HG03139 (cell line): ENCODE data around the gene IMPACT.

ENCODE experiments used
- ATAC-seq: cut with Tn5 transposase; IDR thresholded peaks from one replicate; pipeline ENCODE4 v1.9.1; 2021; ENCODE audit not compliant: unreplicated experiment

The IMPACT gene, protein sequence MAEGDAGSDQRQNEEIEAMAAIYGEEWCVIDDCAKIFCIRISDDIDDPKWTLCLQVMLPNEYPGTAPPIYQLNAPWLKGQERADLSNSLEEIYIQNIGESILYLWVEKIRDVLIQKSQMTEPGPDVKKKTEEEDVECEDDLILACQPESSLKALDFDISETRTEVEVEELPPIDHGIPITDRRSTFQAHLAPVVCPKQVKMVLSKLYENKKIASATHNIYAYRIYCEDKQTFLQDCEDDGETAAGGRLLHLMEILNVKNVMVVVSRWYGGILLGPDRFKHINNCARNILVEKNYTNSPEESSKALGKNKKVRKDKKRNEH

GRCh38 chr18:24426398-24427294 lies at the start of gene IMPACT:
TSS of gene IMPACT (plus strand) at chr18:24426670. CDS start at chr18:24426757, 87 bp downstream.
- ATAC-seq, result peak; percentile 90

GRCh38 chr18:24378598-24378997 lies 47.9 kb upstream of the IMPACT start:
- ATAC-seq, result no peak

- ATAC-seq, result no peak
Observed at GRCh38 chr18:24380163-24380747, 46.2 kb upstream of the IMPACT start.

DNA sequence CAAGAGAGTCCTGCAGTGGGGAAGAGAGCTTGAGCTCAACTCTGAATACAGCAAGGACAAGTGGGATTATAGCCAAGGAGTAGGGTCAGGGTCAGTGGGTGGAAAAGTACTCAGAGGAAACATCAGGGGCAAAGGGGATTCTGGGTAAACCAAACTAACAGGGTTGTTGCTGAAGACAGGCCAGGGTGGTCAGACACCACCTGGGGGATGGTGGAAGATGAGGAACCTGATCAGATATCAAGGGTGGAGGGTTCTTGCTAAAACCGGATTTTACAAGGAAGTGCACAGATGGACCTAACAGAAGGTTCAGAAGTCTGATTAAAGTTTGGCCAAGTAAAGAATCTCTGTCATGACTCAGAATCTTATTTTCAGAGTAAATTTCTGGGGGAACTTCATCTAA lies 45.3 kb upstream of the IMPACT start:
- ATAC-seq, result no peak

- ATAC-seq, result no peak
Observed at GRCh38 chr18:24386681-24387080, 39.8 kb upstream of the IMPACT start.

GRCh38 chr18:24388957-24389356 lies 37.5 kb upstream of the IMPACT start:
- no peak for ATAC-seq

DNA sequence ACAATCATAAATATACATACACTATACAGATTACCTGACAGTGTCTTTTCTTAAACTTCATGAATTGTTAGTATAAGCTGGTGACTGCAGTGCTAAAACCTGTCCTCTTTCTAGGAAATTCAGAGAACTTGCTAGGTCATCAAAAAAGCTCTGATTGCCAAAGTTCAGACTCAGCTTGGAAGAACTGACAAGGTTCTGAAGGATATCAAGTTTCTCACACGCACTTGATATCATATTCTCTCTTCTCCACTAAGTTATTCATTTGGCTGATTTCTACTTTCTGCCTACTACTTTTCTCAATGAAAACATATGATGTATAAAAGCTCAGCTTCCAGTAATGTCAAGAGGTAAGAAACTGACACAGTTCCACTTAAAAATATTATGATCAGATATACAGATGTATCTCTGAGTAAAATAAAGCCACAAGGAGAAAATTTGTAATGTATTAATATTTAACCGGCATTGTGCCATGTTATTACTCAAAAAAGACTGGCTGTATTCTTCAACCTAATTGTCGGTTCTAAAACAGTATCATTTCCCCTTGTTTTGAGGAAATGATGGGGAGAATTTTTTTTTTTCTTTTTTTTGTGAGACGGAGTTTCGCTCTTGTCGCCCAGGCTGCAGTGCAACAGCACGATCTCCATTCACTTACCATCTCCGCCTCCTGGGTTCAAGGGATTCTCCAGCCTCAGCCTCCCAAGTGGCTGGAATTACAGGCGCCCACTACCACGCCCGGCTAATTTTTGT lies 31.2 kb upstream of the IMPACT start:
- no peak for ATAC-seq

- ATAC-seq, result no peak
Observed at GRCh38 chr18:24396082-24396633, 30.3 kb upstream of the IMPACT start.

GRCh38 chr18:24397131-24397693 lies 29.3 kb upstream of the IMPACT start:
- ATAC-seq, result peak; percentile 15

GRCh38 chr18:24397694-24398368 lies 28.6 kb upstream of the IMPACT start, which contains the start of gene OSBPL1A:
TSS of gene OSBPL1A (minus strand) at chr18:24397824. CDS start at chr18:24377533, 20,291 bp downstream.
- peak; percentile 76 for ATAC-seq

GRCh38 chr18:24398540-24398939 lies 27.9 kb upstream of the IMPACT start:
- no peak for ATAC-seq

- ATAC-seq, result no peak
Observed at GRCh38 chr18:24400587-24400986, 25.9 kb upstream of the IMPACT start.

GRCh38 chr18:24402209-24402785 lies 24.2 kb upstream of the IMPACT start:
- ATAC-seq, result no peak

- no peak for ATAC-seq
Observed at GRCh38 chr18:24403076-24403475, 23.4 kb upstream of the IMPACT start.

DNA sequence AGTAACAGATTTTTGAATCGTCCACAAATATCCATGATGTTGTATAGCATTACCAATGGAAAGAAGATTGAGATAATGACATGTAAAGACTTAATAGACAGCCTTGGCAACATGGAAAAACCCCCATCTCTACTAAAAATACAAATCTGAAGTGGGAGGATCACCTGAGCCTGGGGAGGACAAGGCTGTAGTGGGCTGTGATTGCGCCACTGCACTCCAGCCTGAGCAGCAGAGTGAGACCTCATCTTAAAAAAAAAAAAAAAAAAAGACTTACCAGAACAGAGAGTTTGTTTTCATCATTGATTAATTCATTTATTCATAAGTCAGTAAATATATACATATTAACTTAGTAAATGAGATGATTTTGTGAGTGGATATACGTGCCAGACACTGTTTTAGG lies 21.9 kb upstream of the IMPACT start:
- no peak for ATAC-seq

- ATAC-seq, result no peak
Observed at GRCh38 chr18:24408496-24408895, 18.0 kb upstream of the IMPACT start.

DNA sequence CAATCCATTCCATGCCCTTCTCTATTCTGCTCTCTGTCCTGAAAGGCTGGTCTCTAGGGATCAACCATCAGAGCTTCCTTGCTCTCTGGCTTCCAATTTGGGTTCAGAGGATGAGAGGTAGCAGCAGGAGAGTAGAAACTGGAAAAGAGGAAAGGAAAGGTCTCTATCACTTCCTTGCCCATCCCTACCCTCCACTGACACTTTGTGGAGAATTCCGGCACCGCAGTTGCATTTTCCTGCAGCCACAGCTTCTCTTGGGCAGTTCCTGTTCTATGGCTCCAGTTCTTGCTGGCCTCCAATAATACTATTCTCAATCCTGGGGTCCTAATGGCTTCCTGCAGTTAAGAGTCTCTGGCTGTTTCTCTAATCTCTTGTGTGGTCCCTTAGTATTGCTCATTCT lies 13.3 kb upstream of the IMPACT start:
- ATAC-seq, result no peak

DNA sequence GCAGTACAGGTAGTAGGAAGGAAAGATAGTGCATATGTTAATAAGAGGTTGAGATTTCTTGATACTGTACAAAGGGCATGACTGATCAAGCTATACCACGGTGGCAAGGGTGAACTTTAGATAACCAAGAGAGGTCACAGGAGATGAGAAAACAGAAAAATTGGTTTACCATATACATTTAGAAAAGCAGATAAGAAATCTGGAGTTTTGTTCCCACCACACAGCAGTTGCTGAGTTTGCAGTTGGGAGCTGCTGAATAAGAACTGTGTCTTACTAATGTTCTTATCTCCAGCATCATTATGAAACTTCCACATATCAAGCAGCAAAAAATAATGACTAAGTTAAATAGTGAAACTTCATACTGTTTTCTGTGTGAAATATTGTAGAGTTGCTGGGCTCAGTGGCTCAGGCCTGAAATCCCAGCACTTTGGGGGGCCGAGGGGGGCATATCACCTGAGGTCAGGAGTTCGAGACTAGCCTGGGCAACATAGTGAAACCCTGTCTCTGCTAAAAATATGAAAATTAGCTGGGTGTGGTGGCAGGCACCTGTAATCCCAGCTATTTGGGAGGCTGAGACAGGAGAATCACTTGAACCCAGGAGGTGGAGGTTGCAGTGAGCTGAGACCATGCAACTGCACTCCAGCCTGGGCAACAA lies 12.0 kb upstream of the IMPACT start:
- ATAC-seq, result no peak

- ATAC-seq, result no peak
Observed at GRCh38 chr18:24417480-24417879, 9.0 kb upstream of the IMPACT start.
